ENCODE data around the gene RASA3.

- TF ChIP-seq CTCF (IDR thresholded peaks at IDR 0.05; ENCODE audit: borderline replicate concordance, extremely low read depth, low read length, poor library complexity, severe bottlenecking) (no peak), EZH2 (IDR thresholded peaks at IDR 0.05; ENCODE audit: borderline replicate concordance, low read depth, low read length, severe bottlenecking) (no peak)
Observed at GRCh38 chr13:114015111-114015968, 117.1 kb downstream of the RASA3 start.

Measured in DND-41 (cell line).